ENCODE data around the gene NCOA5.
A peak's percentile ranks its signal among the peaks of the same experiment; 100 is the strongest.
"Not testable (repeated sequence)": the region's sequence is repeated elsewhere in the genome, so short reads cannot be mapped to it uniquely, and the experiment has no call there.

NCOA5 gene

DNA sequence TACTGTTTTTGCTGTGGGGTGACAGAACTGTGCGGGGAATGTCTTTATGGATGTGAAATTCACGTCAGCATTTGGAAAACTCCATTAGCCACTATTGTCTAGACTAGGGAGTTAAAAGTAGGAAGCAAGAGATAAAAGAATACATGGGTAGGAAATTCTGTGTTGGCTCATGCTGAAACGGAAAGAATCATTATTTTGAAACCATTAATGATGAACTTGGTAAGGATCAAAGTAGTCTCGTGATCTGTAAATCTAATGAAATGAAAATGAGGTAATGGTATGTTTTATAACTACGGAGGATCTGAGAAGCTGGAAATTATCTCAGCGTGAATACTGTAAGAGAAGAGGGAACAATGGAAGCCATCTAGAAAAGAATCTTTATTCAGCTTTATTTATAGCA, 17.3 kb upstream of the NCOA5 start:
- no peaks in the 10 kb centered on the region for H3K36me3 ChIP-seq (ENCODE audit: control insufficient read depth, insufficient read depth, low read length)
- H3K4me3 ChIP-seq (ENCODE audit: extremely low read depth, insufficient read depth, low read length, poor library complexity, severe bottlenecking) = no peak overlapping the region
- H3K9me3 ChIP-seq (ENCODE audit: control insufficient read depth, low read length) = no peaks in the 10 kb centered on the region
- no peak overlapping the region for H3K27ac ChIP-seq (ENCODE audit: low read depth, low read length, severe bottlenecking)
- WGBS, 2 experiments (ENCODE audit: insufficient coverage in 2 of 2) = 89 to 95% methylated on average over 3 to 6 of the region's 6 CpGs
- no peaks in the 10 kb centered on the region for H3K4me1 ChIP-seq (ENCODE audit: control insufficient read depth, insufficient read depth, low read length, poor library complexity, severe bottlenecking)

DNA sequence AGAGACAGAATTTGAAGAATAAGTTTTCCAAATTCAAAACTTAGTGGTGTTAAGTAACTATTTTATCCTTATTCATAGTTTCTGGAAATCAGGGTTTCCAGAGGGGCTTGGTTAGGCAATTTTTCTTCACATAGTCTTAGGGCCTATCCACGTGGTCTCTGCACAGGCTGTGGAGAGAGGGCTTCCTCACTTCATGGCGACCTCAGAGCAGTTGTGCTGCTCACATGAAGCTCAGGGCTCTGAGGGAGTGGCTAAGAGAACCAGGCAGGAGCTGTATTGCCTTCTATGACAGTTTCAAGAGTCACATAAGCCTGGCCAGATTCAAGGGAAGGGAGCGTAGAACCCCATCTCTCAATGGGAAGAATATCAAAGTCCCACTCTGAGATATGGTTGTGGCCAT, 14.5 kb upstream of the NCOA5 start:
- Histone ChIP-seq H3K4me1 (ENCODE audit: control insufficient read depth, insufficient read depth, low read length, poor library complexity, severe bottlenecking) (no peaks in the 10 kb centered on the region), H3K27ac (ENCODE audit: low read depth, low read length, severe bottlenecking) (no peak overlapping the region), H3K4me3 (ENCODE audit: extremely low read depth, insufficient read depth, low read length, poor library complexity, severe bottlenecking) (no peak overlapping the region), H3K9me3 (ENCODE audit: control insufficient read depth, low read length) (no peaks in the 10 kb centered on the region), H3K36me3 (ENCODE audit: control insufficient read depth, insufficient read depth, low read length) (no peaks in the 10 kb centered on the region)
- 74 to 94% methylated on average over 3 of the region's 3 CpGs for WGBS, 2 experiments (ENCODE audit: insufficient coverage in 2 of 2)

DNA sequence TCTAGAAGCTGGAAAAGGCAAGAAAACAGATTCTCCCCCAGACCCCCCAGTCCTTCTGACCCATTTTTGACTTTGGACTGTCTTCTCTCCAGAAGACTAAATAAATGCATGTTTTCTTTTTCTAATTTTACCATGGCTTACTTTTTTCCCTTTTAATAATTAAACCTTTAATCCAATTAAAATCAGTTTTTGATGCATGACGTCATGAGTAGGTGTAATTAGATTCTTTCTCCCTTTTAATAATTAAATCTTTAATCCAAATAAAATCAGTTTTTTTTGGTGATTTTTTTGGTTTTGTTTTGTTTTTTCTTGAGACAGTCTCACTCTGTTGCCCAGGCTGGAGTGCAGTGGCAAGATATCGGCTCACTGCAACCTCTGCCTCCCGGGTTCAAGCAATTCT, 13.2 kb upstream of the NCOA5 start:
- 85% methylated on average over 2 of the region's 3 CpGs; no CpG with 5 or more reads in 1 of the 2 experiments for WGBS, 2 experiments (ENCODE audit: insufficient coverage in 2 of 2)
- H3K4me1 ChIP-seq (ENCODE audit: control insufficient read depth, insufficient read depth, low read length, poor library complexity, severe bottlenecking) = no peaks in the 10 kb centered on the region
- no peaks in the 10 kb centered on the region for H3K36me3 ChIP-seq (ENCODE audit: control insufficient read depth, insufficient read depth, low read length)
- no peak overlapping the region for H3K4me3 ChIP-seq (ENCODE audit: extremely low read depth, insufficient read depth, low read length, poor library complexity, severe bottlenecking)
- H3K9me3 ChIP-seq (ENCODE audit: control insufficient read depth, low read length) = no peaks in the 10 kb centered on the region
- H3K27ac ChIP-seq (ENCODE audit: low read depth, low read length, severe bottlenecking) = no peak overlapping the region

DNA sequence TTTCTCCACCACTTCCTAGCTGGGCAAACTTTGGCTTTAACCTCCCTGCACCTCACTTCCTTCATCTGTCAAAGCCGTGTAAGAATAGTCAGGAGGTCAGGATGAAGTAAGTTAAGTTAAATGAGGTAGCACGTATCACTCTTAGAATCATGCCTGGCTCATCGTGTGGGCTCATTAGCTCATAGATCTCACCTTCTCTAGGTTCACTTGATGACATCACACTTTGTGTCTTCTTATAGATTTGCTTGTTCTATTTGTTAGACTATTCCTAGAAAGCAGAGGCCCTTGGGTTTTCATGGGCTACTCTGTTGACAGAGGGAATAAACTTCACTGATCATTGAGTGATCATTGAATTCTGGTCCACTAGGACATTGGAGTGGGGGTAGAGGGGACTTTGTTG, 12.2 kb upstream of the NCOA5 start:
- Histone ChIP-seq H3K9me3 (ENCODE audit: control insufficient read depth, low read length) (no peaks in the 10 kb centered on the region), H3K27ac (ENCODE audit: low read depth, low read length, severe bottlenecking) (no peak overlapping the region), H3K4me3 (ENCODE audit: extremely low read depth, insufficient read depth, low read length, poor library complexity, severe bottlenecking) (no peak overlapping the region), H3K36me3 (ENCODE audit: control insufficient read depth, insufficient read depth, low read length) (no peaks in the 10 kb centered on the region), H3K4me1 (ENCODE audit: control insufficient read depth, insufficient read depth, low read length, poor library complexity, severe bottlenecking) (no peaks in the 10 kb centered on the region)
- WGBS, 2 experiments (ENCODE audit: insufficient coverage in 2 of 2) = no CpG with 5 or more reads among the region's 3 CpGs

DNA sequence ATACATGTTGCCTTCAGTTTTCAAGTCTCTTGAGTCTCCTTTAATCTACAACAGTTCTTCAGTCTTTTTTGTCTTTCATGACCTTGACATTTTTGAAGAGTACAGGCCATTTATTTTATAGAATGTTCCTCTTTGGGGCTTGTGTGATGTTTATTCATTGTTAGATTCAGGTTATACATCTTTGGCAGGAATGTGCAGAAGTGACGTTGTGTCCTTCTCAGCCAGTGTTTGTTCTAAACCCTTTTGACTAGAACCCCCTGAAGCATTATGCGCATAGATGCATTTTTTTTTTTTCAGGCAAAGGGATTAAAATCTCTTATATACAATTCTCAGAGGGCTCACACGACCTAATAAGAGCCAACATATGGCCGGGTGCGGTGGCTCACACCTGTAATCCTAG, 11.2 kb upstream of the NCOA5 start:
- no peaks in the 10 kb centered on the region for H3K4me1 ChIP-seq (ENCODE audit: control insufficient read depth, insufficient read depth, low read length, poor library complexity, severe bottlenecking)
- H3K27ac ChIP-seq (ENCODE audit: low read depth, low read length, severe bottlenecking) = no peak overlapping the region
- H3K4me3 ChIP-seq (ENCODE audit: extremely low read depth, insufficient read depth, low read length, poor library complexity, severe bottlenecking) = no peak overlapping the region
- H3K9me3 ChIP-seq (ENCODE audit: control insufficient read depth, low read length) = no peaks in the 10 kb centered on the region
- WGBS, 2 experiments (ENCODE audit: insufficient coverage in 2 of 2) = 61 to 87% methylated on average over 3 to 5 of the region's 5 CpGs
- no peaks in the 10 kb centered on the region for H3K36me3 ChIP-seq (ENCODE audit: control insufficient read depth, insufficient read depth, low read length)

DNA sequence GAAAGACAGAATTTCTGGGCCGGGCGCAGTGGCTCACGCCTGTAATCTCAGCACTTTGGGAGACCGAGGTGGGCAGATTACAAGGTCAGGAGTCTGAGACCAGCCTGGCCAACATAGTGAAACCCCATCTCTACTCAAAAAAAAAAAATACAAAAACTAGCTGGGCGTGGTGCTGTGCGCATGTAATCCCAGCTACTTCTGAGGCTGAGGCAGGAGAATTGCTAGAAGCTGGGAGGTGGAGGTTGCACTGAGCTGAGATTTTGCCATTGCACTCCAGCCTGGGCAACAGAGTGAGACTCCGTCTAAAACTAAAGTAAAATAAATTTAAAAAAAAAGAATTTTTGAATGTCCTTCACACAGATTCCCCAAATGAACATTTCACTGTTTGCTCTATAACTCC, 10.7 kb upstream of the NCOA5 start:
- H3K27ac ChIP-seq (ENCODE audit: low read depth, low read length, severe bottlenecking); H3K9me3 ChIP-seq (ENCODE audit: control insufficient read depth, low read length); H3K4me3 ChIP-seq (ENCODE audit: extremely low read depth, insufficient read depth, low read length, poor library complexity, severe bottlenecking); H3K4me1 ChIP-seq (ENCODE audit: control insufficient read depth, insufficient read depth, low read length, poor library complexity, severe bottlenecking); H3K36me3 ChIP-seq (ENCODE audit: control insufficient read depth, insufficient read depth, low read length): not testable (repeated sequence)
- WGBS, 2 experiments (ENCODE audit: insufficient coverage in 2 of 2) = 83 to 98% methylated on average over 5 to 6 of the region's 7 CpGs

DNA sequence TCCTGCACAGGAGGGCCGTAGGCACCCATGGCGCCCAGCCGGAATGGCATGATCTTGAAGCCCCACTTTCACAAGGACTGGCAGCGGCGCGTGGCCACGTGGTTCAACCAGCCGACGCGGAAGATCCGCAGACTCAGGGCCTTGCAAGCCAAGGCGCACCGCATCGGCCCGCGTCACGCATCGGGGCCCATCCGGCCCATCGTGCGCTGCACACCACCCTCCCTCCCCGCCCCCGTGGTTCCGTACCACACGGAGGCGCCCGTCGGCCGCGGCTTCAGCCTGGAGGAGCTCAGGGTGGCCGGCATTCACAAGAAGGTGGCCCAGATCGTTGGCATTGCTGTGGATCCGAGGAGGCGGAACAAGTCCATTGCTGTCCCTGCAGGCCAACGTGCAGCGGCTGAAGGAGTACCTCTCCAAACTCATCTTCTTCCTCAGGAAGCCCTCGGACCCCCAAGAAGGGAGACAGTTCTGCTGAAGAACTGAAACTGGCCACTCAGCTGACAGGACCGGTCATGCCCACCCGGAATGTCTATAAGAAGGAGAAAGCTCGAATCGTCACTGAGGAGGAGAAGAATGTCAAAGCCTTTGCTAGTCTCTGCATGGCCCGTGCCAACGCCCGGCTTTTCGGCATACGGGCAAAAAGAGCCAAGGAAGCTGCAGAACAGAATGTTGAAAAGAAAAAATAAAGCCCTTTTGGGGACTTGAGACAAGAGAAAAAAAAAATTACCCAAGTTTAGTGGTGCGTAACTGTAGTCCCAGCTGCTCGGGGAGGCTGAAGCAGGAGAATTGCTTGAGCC, 9.9 kb upstream of the NCOA5 start:
- H3K4me3 ChIP-seq (ENCODE audit: extremely low read depth, insufficient read depth, low read length, poor library complexity, severe bottlenecking) = no peak overlapping the region

DNA sequence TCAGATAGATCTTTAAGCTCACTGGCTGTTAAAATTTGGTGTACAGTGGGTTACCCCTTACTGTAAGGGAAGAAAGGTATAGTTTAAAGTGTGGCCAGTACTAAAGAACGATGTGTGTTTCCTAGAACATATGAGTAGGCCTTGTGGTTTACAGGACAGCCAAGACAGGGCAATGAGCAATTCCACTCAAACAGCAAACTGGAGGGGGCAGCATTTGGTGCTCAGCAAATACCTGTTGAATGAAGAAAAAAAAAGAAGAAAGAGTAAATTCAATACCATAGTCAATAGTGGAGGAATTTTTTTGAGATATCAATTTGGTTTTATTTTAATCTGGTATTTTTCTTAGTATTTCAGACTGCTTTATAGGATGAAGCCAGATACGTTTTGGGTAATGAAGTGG, 3.8 kb upstream of the NCOA5 start:
- 81 to 86% methylated on average over 1 to 2 of the region's 2 CpGs for WGBS, 2 experiments (ENCODE audit: insufficient coverage in 2 of 2)
- no peaks in the 10 kb centered on the region for H3K9me3 ChIP-seq (ENCODE audit: control insufficient read depth, low read length)

More for the DNA sequence above, 9.9 kb upstream of the NCOA5 start:
- Histone ChIP-seq H3K27ac (ENCODE audit: low read depth, low read length, severe bottlenecking) (no peak overlapping the region), H3K36me3 (ENCODE audit: control insufficient read depth, insufficient read depth, low read length) (no peaks in the 10 kb centered on the region), H3K4me1 (ENCODE audit: control insufficient read depth, insufficient read depth, low read length, poor library complexity, severe bottlenecking) (no peaks in the 10 kb centered on the region), H3K9me3 (ENCODE audit: control insufficient read depth, low read length) (no peaks in the 10 kb centered on the region)
- 87 to 92% methylated on average over 28 to 47 of the region's 48 CpGs for WGBS, 2 experiments (ENCODE audit: insufficient coverage in 2 of 2)

DNA sequence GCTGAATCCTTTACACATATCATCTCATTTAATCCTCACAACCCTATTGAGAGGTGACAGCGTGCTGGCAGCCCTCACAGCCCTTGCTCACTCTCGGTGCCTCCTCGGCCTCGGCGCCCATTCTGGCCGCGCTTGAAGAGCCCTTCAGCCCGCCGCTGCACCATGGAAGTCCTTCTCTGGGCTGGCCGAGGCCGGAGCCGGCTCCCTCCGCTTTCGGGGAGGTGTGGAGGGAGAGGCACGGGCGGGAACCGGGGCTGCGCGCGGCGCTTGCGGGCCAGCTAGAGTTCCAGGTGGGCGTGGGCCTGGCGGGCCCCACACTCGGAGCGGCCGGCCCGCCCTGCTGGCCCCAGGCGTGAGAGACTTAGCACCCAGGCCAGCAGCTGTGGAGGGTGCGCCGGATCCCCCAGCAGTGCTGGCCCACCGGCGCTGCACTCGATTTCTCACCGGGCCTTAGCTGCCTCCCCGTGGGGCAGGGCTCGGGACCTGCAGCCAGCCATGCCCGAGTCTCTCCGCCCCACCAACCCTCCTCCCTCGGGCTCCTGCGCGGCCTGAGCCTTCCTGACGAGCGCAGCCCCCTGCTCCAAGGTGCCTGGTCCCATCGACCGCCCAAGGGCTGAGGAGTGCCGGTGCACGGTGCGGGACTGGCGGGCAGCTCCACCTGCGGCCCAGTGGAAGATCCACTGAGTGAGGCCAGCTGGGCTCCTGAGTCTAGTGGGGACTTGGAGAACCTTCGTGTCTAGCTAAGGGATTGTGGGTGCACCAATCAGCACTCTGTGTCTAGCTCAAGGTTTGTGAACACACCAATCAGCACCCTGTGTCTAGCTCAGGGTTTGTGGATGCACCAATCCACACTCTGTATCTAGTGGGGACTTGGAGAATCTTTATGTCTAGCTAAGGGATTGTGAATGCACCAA, 2.1 kb upstream of the NCOA5 start:
- H3K4me1 ChIP-seq (ENCODE audit: control insufficient read depth, insufficient read depth, low read length, poor library complexity, severe bottlenecking); H3K9me3 ChIP-seq (ENCODE audit: control insufficient read depth, low read length); H3K4me3 ChIP-seq (ENCODE audit: extremely low read depth, insufficient read depth, low read length, poor library complexity, severe bottlenecking); H3K27ac ChIP-seq (ENCODE audit: low read depth, low read length, severe bottlenecking); H3K36me3 ChIP-seq (ENCODE audit: control insufficient read depth, insufficient read depth, low read length): not testable (repeated sequence)
- WGBS, 2 experiments (ENCODE audit: insufficient coverage in 2 of 2) = 89 to 96% methylated on average over 41 to 44 of the region's 52 CpGs

More for the DNA sequence above, 3.8 kb upstream of the NCOA5 start:
- no peak overlapping the region for H3K27ac ChIP-seq (ENCODE audit: low read depth, low read length, severe bottlenecking)
- H3K4me3 ChIP-seq (ENCODE audit: extremely low read depth, insufficient read depth, low read length, poor library complexity, severe bottlenecking) = no peak overlapping the region
- H3K4me1 ChIP-seq (ENCODE audit: control insufficient read depth, insufficient read depth, low read length, poor library complexity, severe bottlenecking) = no peaks in the 10 kb centered on the region
- H3K36me3 ChIP-seq (ENCODE audit: control insufficient read depth, insufficient read depth, low read length) = no peaks in the 10 kb centered on the region

DNA sequence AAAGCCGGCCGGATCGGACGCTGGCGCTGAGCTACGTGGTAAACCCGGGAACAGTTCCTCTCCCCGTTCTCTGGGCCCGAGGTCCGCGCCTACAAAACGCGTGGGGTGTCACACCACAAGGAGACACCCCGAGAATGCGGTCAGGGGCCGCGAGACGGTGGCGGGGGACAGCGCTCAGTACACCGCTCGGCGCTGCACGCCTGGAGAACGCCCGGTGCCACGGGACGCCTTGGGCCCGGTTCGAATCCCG, 670 bp downstream of the NCOA5 start:
- peak overlapping the region; percentile 86 for H3K4me3 ChIP-seq (ENCODE audit: extremely low read depth, insufficient read depth, low read length, poor library complexity, severe bottlenecking)
- H3K9me3 ChIP-seq (ENCODE audit: control insufficient read depth, low read length) = no peaks in the 10 kb centered on the region
- 0 to 1% methylated on average over 31 of the region's 31 CpGs for WGBS, 2 experiments (ENCODE audit: insufficient coverage in 2 of 2)
- peak overlapping the region; percentile 97 for H3K27ac ChIP-seq (ENCODE audit: low read depth, low read length, severe bottlenecking)
- H3K36me3 ChIP-seq (ENCODE audit: control insufficient read depth, insufficient read depth, low read length) = no peaks in the 10 kb centered on the region
- H3K4me1 ChIP-seq (ENCODE audit: control insufficient read depth, insufficient read depth, low read length, poor library complexity, severe bottlenecking) = peaks cover 12% of the 10 kb centered on the region

All from mesodermal cell (in vitro differentiated cells).